KMS-11 (cell line): Measurements from ENCODE around the gene TMEFF1.
A peak's percentile ranks its signal among the peaks of the same experiment; 100 is the strongest.

ENCODE experiments used
- H2AFZ ChIP-seq: fragments of 200-600 bp; sonication (generic); 2 replicates; pipeline ENCODE4 v1.6.1; 2016; ENCODE audit warnings: antibody characterized with exemption, mixed run types, low read depth
- H3K27ac ChIP-seq: fragments of 200-600 bp; sonication (generic); 2 replicates; pipeline ENCODE4 v1.6.1; 2016; ENCODE audit warnings: mild to moderate bottlenecking, mixed run types
- H3K27me3 ChIP-seq: fragments of 200-600 bp; sonication (generic); 2 replicates; pipeline ENCODE4 v1.6.1; 2017; ENCODE audit warnings: mild to moderate bottlenecking, low read depth, mixed run types, moderate library complexity; ENCODE audit not compliant: insufficient read depth
- H3K36me3 ChIP-seq: fragments of 200-600 bp; sonication (generic); 2 replicates; pipeline ENCODE4 v1.6.1; 2017; ENCODE audit warnings: mild to moderate bottlenecking, mixed run types; ENCODE audit not compliant: insufficient read depth
- H3K4me1 ChIP-seq: fragments of 200-600 bp; sonication (generic); 2 replicates; pipeline ENCODE4 v1.6.1; 2016; ENCODE audit warnings: mild to moderate bottlenecking, low read depth, mixed run types; ENCODE audit not compliant: poor library complexity, severe bottlenecking
- H3K4me2 ChIP-seq: fragments of 200-600 bp; sonication (generic); 2 replicates; pipeline ENCODE4 v1.7.0; 2016; ENCODE audit warnings: mild to moderate bottlenecking, mixed run types
- H3K4me3 ChIP-seq: fragments of 200-600 bp; sonication (generic); IDR thresholded peaks from 2 replicates; pipeline ENCODE4 v1.6.1; 2017; ENCODE audit warnings: low read depth, low read length, mixed read lengths; ENCODE audit not compliant: insufficient read depth
- H3K79me2 ChIP-seq: fragments of 200-600 bp; sonication (generic); 2 replicates; pipeline ENCODE4 v1.6.1; 2016; ENCODE audit warnings: low read depth, mixed run types; ENCODE audit not compliant: insufficient read depth
- H3K9ac ChIP-seq: fragments of 200-600 bp; sonication (generic); 2 replicates; pipeline ENCODE4 v1.6.1; 2016; ENCODE audit warnings: mild to moderate bottlenecking, mixed run types
- H4K20me1 ChIP-seq: fragments of 200-600 bp; sonication (generic); 2 replicates; pipeline ENCODE4 v1.6.1; 2016; ENCODE audit warnings: mild to moderate bottlenecking, mixed run types; ENCODE audit not compliant: insufficient read depth
- TF ChIP-seq, protein P1 (sequence below): fragments of 200-600 bp; sonication (generic); conservative IDR thresholded peaks from 2 replicates; pipeline ENCODE4 v1.6.1; 2017; ENCODE audit warnings: low read depth, mild to moderate bottlenecking, antibody characterized with exemption, low read length, moderate library complexity, mixed read lengths

The TMEFF1 gene

DNA sequence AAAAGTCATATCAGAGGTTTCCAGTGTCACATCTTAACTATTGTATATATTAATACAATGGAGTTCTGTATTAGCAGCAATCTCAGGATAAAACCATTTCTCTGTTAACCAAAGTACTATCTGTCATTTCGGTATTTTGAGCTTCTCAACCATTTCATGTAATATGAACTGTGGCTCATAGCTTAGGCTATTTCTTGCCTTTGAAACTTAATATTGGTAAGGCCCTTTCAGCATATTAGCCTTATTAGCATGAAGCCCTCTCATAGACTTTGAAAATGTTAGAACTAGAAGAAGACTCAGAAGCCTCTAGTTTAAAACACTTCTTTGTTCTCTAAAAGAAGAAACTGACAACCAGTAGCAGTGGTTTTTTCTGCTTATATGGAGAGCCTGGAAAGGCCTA, 105.7 kb downstream of the TMEFF1 start:
- Histone ChIP-seq H3K4me1 (peaks cover 30% of the 10 kb centered on the region), H3K36me3 (no peaks in the 10 kb centered on the region)
- TF ChIP-seq, protein P1, sequence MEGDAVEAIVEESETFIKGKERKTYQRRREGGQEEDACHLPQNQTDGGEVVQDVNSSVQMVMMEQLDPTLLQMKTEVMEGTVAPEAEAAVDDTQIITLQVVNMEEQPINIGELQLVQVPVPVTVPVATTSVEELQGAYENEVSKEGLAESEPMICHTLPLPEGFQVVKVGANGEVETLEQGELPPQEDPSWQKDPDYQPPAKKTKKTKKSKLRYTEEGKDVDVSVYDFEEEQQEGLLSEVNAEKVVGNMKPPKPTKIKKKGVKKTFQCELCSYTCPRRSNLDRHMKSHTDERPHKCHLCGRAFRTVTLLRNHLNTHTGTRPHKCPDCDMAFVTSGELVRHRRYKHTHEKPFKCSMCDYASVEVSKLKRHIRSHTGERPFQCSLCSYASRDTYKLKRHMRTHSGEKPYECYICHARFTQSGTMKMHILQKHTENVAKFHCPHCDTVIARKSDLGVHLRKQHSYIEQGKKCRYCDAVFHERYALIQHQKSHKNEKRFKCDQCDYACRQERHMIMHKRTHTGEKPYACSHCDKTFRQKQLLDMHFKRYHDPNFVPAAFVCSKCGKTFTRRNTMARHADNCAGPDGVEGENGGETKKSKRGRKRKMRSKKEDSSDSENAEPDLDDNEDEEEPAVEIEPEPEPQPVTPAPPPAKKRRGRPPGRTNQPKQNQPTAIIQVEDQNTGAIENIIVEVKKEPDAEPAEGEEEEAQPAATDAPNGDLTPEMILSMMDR = no peak

DNA sequence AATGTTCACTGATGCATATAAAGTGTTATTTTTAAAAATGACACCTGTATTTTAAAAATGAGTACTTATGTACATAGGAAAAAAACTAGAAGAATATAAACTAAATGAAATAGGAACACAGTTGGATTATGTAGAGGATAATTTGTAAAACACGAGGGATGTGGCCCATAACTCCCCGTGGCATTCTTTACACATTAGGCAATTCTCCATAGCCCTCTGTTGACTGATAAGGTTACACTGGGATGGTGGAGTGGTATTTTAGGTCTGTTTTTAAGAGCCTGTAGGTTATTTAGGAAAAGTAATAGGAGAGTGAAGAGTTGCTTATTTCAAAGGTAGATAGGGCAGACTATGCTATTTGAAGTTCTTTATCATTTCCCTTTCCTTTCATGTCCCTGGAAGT, 106.7 kb downstream of the TMEFF1 start:
- Histone ChIP-seq H3K4me1 (peaks cover 30% of the 10 kb centered on the region), H3K4me2 (no peak overlapping the region), H3K36me3 (no peaks in the 10 kb centered on the region), H3K4me3 (no peak overlapping the region), H3K9ac (no peak overlapping the region), H3K27me3 (no peaks in the 10 kb centered on the region), H4K20me1 (no peaks in the 10 kb centered on the region), H2AFZ (no peak overlapping the region), H3K27ac (no peak overlapping the region), H3K79me2 (no peaks in the 10 kb centered on the region)
- TF ChIP-seq, protein P1 = no peak

More for the DNA sequence above, 105.7 kb downstream of the TMEFF1 start:
- Histone ChIP-seq H3K79me2 (no peaks in the 10 kb centered on the region), H3K27ac (no peak overlapping the region), H3K27me3 (no peaks in the 10 kb centered on the region), H3K4me3 (no peak overlapping the region), H2AFZ (no peak overlapping the region), H3K9ac (no peak overlapping the region), H4K20me1 (no peaks in the 10 kb centered on the region), H3K4me2 (no peak overlapping the region)

DNA sequence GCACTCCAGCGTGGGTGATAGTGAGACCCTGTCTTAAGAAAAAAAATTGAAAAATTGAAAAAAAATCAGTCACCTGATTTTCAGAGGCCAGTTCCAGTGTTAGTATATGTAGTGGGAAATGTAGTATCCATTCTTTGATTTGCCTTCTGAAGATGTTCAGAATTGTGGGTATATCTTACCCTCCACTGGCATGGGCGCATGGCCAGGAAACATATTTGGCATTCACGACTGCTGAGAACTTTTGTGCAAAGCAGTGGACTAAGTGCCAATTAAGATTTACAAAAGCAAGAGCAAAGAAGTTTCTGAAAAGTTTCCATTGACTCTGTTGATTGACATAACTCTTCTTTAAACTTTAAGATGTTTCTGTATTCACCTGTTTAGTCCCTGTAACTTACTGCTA, 107.3 kb downstream of the TMEFF1 start:
- Histone ChIP-seq H3K36me3 (no peaks in the 10 kb centered on the region), H3K4me1 (peaks cover 30% of the 10 kb centered on the region), H4K20me1 (no peaks in the 10 kb centered on the region), H3K9ac (no peak overlapping the region), H2AFZ (no peak overlapping the region), H3K27ac (no peak overlapping the region), H3K4me3 (no peak overlapping the region), H3K27me3 (no peaks in the 10 kb centered on the region), H3K79me2 (no peaks in the 10 kb centered on the region), H3K4me2 (no peak overlapping the region)
- TF ChIP-seq, protein P1 = no peak

DNA sequence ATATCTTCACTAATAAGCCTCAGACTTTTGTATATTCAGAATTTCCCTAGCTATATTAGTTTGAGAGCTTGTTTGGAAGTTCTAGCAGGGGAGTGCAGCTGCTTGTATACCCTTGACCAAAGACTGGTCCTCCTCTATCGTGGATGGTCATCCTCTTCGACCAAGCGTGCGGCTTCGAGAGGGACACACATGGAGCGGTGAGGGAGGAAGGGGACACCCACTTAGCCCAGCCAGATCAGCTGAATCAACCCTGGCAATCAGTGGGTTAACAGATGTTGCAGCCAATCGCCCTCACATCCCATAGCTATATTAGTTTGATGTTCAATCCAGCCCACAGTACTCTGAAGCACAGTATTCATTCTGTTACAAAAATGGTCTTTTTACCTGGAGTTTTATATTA, 108.1 kb downstream of the TMEFF1 start:
- Histone ChIP-seq H4K20me1 (no peaks in the 10 kb centered on the region), H3K4me2 (peak overlapping the region; percentile 78), H3K36me3 (no peaks in the 10 kb centered on the region), H2AFZ (no peak overlapping the region), H3K4me1 (peaks cover 30% of the 10 kb centered on the region), H3K27me3 (no peaks in the 10 kb centered on the region), H3K27ac (0 out of 2 replicates have a peak overlapping the region, but pooled peaks have one; percentile 38), H3K9ac (no peak overlapping the region), H3K4me3 (no peak overlapping the region), H3K79me2 (no peaks in the 10 kb centered on the region)
- TF ChIP-seq, protein P1 = no peak
